IMR-90 (cell line): ENCODE data around the gene EEPD1. TPM values are rescaled to one million over a fixed set of nuclear protein-coding genes. Genes with fewer than 3 reads are reported as not detected.

Experiments used
- ATAC-seq: fragments of 200-7000 bp; cut with Tn5 transposase; 2 replicates; pipeline ENCODE4 v1.9.1; 2020; ENCODE audit warnings: low read depth, mild to moderate bottlenecking, moderate library complexity
- BruUV-seq: library from RNA; stranded (reverse); fragments of 400-500 nt; replicated peaks from 2 replicates; lab custom pipeline; 2021; lab: Mats Ljungman, UMichigan
- CTCF ChIA-PET: fragments of 300-600 bp; formaldehyde crosslinking; extraction: SDS; loops from one replicate; lab custom pipeline; 2021; ENCODE audit warnings: antibody characterized with exemption; lab: Yijun Ruan, JAX
- POLR2A ChIA-PET: fragments of 300-600 bp; sonication (Branson Sonifier 250); formaldehyde crosslinking; loops from one replicate; lab custom pipeline; 2022; ENCODE audit warnings: antibody characterized with exemption; ENCODE audit not compliant: unreplicated experiment; lab: Charles Lee
- DNase-seq: peaks from one replicate; pipeline ENCODE4 v3.0.0; 2013
- H2AFZ ChIP-seq: replicated peaks from 2 replicates; pipeline ENCODE3; 2013; ENCODE audit warnings: low read length, mild to moderate bottlenecking; ENCODE audit not compliant: poor library complexity
- H2AK5ac ChIP-seq: 2 replicates; pipeline ENCODE4 v1.6.1; 2013; ENCODE audit warnings: low read depth, low read length, inconsistent platforms
- H2AK9ac ChIP-seq: replicated peaks from 2 replicates; pipeline ENCODE3; 2013; ENCODE audit warnings: mild to moderate bottlenecking, low read depth, low read length, moderate library complexity; ENCODE audit not compliant: poor library complexity
- H2BK120ac ChIP-seq: 2 replicates; pipeline ENCODE4 v1.6.1; 2013; ENCODE audit warnings: low read depth, low read length, inconsistent platforms
- H2BK15ac ChIP-seq: 3 replicates; pipeline ENCODE4 v1.6.1; 2013; ENCODE audit warnings: low read depth, low read length, inconsistent platforms
- H2BK20ac ChIP-seq: 2 replicates; pipeline ENCODE4 v1.6.1; 2013; ENCODE audit warnings: low read depth, mild to moderate bottlenecking, inconsistent platforms, low read length, moderate library complexity
- H2BK5ac ChIP-seq: 2 replicates; pipeline ENCODE4 v1.6.1; 2013; ENCODE audit warnings: mild to moderate bottlenecking, low read depth, low read length, inconsistent platforms; ENCODE audit not compliant: poor library complexity, severe bottlenecking
- H3K14ac ChIP-seq: replicated peaks from 2 replicates; pipeline ENCODE4 v1.6.1; 2013; ENCODE audit warnings: low read depth, low read length, inconsistent platforms
- H3K18ac ChIP-seq: 2 replicates; pipeline ENCODE4 v1.6.1; 2013; ENCODE audit warnings: low read depth, low read length, control low read depth
- H3K23ac ChIP-seq: 2 replicates; pipeline ENCODE4 v1.6.1; 2013; ENCODE audit warnings: low read depth, low read length, inconsistent platforms
- H3K27ac ChIP-seq: 2 replicates; pipeline ENCODE4 v1.5.1; 2013; ENCODE audit warnings: mild to moderate bottlenecking, control low read depth, low read length; ENCODE audit not compliant: insufficient read depth
- H3K27me3 ChIP-seq: 2 replicates; pipeline ENCODE4 v1.6.1; 2013; ENCODE audit warnings: low read length; ENCODE audit not compliant: control insufficient read depth, insufficient read depth
- H3K36me3 ChIP-seq: 2 replicates; pipeline ENCODE4 v1.6.1; 2013; ENCODE audit warnings: low read length, mixed read lengths; ENCODE audit not compliant: control insufficient read depth, insufficient read depth
- H3K4ac ChIP-seq: 2 replicates; pipeline ENCODE4 v1.6.1; 2013; ENCODE audit warnings: low read depth, low read length, inconsistent platforms
- H3K4me1 ChIP-seq: 2 replicates; pipeline ENCODE4 v1.6.1; 2013; ENCODE audit warnings: low read length, mixed read lengths; ENCODE audit not compliant: control insufficient read depth, insufficient read depth
- H3K4me2 ChIP-seq: 2 replicates; pipeline ENCODE4 v1.6.1; 2013; ENCODE audit warnings: low read depth, mild to moderate bottlenecking, control low read depth, low read length, moderate library complexity
- H3K4me3 ChIP-seq: 2 replicates; pipeline ENCODE4 v1.5.1; 2013; ENCODE audit warnings: low read depth, mild to moderate bottlenecking, control low read depth, low read length, moderate library complexity; ENCODE audit not compliant: insufficient read depth
- H3K56ac ChIP-seq: 2 replicates; pipeline ENCODE4 v1.6.1; 2013; ENCODE audit warnings: low read length, inconsistent platforms; ENCODE audit not compliant: insufficient read depth; ENCODE audit errors: extremely low read depth
- H3K79me1 ChIP-seq, 2 experiments: 2 replicates each; pipeline ENCODE4 v1.6.1; 2013; ENCODE audit warnings: low read length in 2 of 2, inconsistent platforms in 1 of 2, low read depth in 1 of 2
- H3K9ac ChIP-seq: 2 replicates; pipeline ENCODE4 v1.6.1; 2013; ENCODE audit warnings: low read depth, low read length, control low read depth
- H3K9me1 ChIP-seq: 2 replicates; pipeline ENCODE4 v1.6.1; 2013; ENCODE audit warnings: low read length, inconsistent platforms; ENCODE audit not compliant: insufficient read depth
- H3K9me3 ChIP-seq: 2 replicates; pipeline ENCODE4 v1.6.1; 2013; ENCODE audit warnings: low read length; ENCODE audit not compliant: control insufficient read depth, insufficient read depth
- H4K20me1 ChIP-seq: 2 replicates; pipeline ENCODE4 v1.6.1; 2013; ENCODE audit warnings: low read length, inconsistent platforms; ENCODE audit not compliant: insufficient read depth
- H4K5ac ChIP-seq: 2 replicates; pipeline ENCODE4 v1.6.1; 2013; ENCODE audit warnings: mild to moderate bottlenecking, low read depth, low read length, control low read depth
- H4K8ac ChIP-seq, 2 experiments: 2 replicates each; pipeline ENCODE4 v1.6.1; 2013; ENCODE audit warnings: low read depth in 2 of 2, low read length in 2 of 2, control low read depth in 1 of 2, inconsistent platforms in 1 of 2
- H4K91ac ChIP-seq: 2 replicates; pipeline ENCODE4 v1.6.1; 2013; ENCODE audit warnings: low read depth, low read length, inconsistent platforms; ENCODE audit not compliant: insufficient read depth
- BHLHE40 ChIP-seq: fragments of 150-350 bp; IDR thresholded peaks from 2 replicates; pipeline ENCODE4 v1.6.1; 2016; ENCODE audit warnings: mild to moderate bottlenecking, low read depth, low read length
- CEBPB ChIP-seq: IDR thresholded peaks from 2 replicates; pipeline ENCODE4 v1.6.1; 2012; ENCODE audit warnings: low read depth, low read length, improper control_type of control experiment
- FOS ChIP-seq: fragments of 150-350 bp; IDR thresholded peaks from 2 replicates; pipeline ENCODE4 v1.6.1; 2016; ENCODE audit warnings: low read depth, low read length
- MAFK ChIP-seq: IDR thresholded peaks from 2 replicates; pipeline ENCODE4 v1.6.1; 2012; ENCODE audit warnings: low read depth, low read length, improper control_type of control experiment
- MAZ ChIP-seq: IDR thresholded peaks from 2 replicates; pipeline ENCODE4 v1.6.1; 2012; ENCODE audit warnings: low read depth, mild to moderate bottlenecking, low read length, improper control_type of control experiment, moderate library complexity, borderline replicate concordance
- NFE2L2 ChIP-seq: fragments of 150-350 bp; IDR thresholded peaks from 2 replicates; pipeline ENCODE4 v1.6.1; 2016; ENCODE audit warnings: low read depth, mild to moderate bottlenecking, low read length
- RAD21 ChIP-seq: IDR thresholded peaks from 2 replicates; pipeline ENCODE4 v1.6.1; 2012; ENCODE audit warnings: low read length, improper control_type of control experiment
- RCOR1 ChIP-seq: IDR thresholded peaks from 2 replicates; pipeline ENCODE4 v1.6.1; 2012; ENCODE audit warnings: mild to moderate bottlenecking, low read length, improper control_type of control experiment; ENCODE audit not compliant: insufficient replicate concordance
- RFX5 ChIP-seq: IDR thresholded peaks from 2 replicates; pipeline ENCODE4 v1.8.0; 2012; ENCODE audit warnings: low read depth, mild to moderate bottlenecking, low read length, moderate library complexity
- USF2 ChIP-seq: fragments of 150-350 bp; IDR thresholded peaks from 2 replicates; pipeline ENCODE4 v1.6.1; 2017; ENCODE audit warnings: mild to moderate bottlenecking, antibody characterized with exemption, low read length, low read depth
- WGBS, 2 experiments: methylation state at CpG; one replicate each; pipeline versions ENCODE4 v1.1.5 to v1.1.7; 2013; ENCODE audit warnings: missing lambda C conversion rate in 2 of 2; ENCODE audit not compliant: insufficient read length in 1 of 2; ENCODE audit errors: extremely low coverage in 2 of 2; 5-methylcytosine and 5-hydroxymethylcytosine counted together
- dilution Hi-C: fragments of 300-500 bp; cut with HindIII; formaldehyde crosslinking; loops from one replicate; pipeline ENCODE4 v1.14.3; 2018; ENCODE audit warnings: low sequenced_read_pairs; ENCODE audit not compliant: unreplicated experiment
- in situ Hi-C: fragments of 300-500 bp; cut with MboI; formaldehyde crosslinking; loops from 3 replicates; pipeline ENCODE4 v1.14.3; 2019; ENCODE audit warnings: low sequenced_read_pairs, inconsistent platforms, mixed read lengths
- intact Hi-C: fragments of 100-400 bp; cut with micrococcal nuclease; formaldehyde crosslinking; loops from 2 replicates; pipeline ENCODE4 v1.10.0; 2022
- polyA plus RNA-seq, 3 experiments: library from polyadenylated mRNA; depleted of rRNA; stranded (reverse); fragments of >200 nt; gene quantifications; 2 replicates each; pipeline ENCODE4 v1.2.3, GENCODE V29; 2012; ENCODE audit warnings: low replicate concordance in 1 of 3
- total RNA-seq: library from RNA; depleted of rRNA; stranded (reverse); fragments of >200 nt; gene quantifications from 2 replicates; pipeline ENCODE4 v1.2.3, GENCODE V29; 2012
- TF ChIP-seq, protein P1 (sequence below): fragments of 150-350 bp; IDR thresholded peaks from 2 replicates; pipeline ENCODE4 v1.6.1; 2016; ENCODE audit warnings: low read depth, mild to moderate bottlenecking, low read length, moderate library complexity, borderline replicate concordance
- TF ChIP-seq, protein P2 (sequence below): conservative IDR thresholded peaks from 2 replicates; pipeline ENCODE4 v1.5.1; 2012; ENCODE audit warnings: mild to moderate bottlenecking, low read depth, low read length, improper control_type of control experiment

EEPD1 gene
- total and polyA plus RNA-seq, 2 of the 4 experiments (the other 2 are of a cell fraction) = 7.3 to 15.2 TPM

GRCh38 chr7:36215457-36215765, 62.4 kb downstream of the EEPD1 start:
- H3K4me3 ChIP-seq = no peak overlapping the region
- dilution Hi-C loops (no loop called here), intact Hi-C loops (no loop called here), in situ Hi-C loops (no loop called here)
- no peaks in the 10 kb centered on the region for H3K36me3 ChIP-seq
- H2BK5ac ChIP-seq = no peak overlapping the region
- H2AK9ac ChIP-seq = no peak overlapping the region
- H2BK15ac ChIP-seq = peak overlapping the region; percentile 28; the same call in 1 of the 3 replicates
- H3K9ac ChIP-seq = no peak overlapping the region
- TF ChIP-seq MAFK = no peak
- no peak for TF ChIP-seq RCOR1
- no peak for TF ChIP-seq CEBPB
- TF ChIP-seq MAZ = no peak
- TF ChIP-seq, protein P1, sequence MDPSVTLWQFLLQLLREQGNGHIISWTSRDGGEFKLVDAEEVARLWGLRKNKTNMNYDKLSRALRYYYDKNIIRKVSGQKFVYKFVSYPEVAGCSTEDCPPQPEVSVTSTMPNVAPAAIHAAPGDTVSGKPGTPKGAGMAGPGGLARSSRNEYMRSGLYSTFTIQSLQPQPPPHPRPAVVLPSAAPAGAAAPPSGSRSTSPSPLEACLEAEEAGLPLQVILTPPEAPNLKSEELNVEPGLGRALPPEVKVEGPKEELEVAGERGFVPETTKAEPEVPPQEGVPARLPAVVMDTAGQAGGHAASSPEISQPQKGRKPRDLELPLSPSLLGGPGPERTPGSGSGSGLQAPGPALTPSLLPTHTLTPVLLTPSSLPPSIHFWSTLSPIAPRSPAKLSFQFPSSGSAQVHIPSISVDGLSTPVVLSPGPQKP = no peak
- TF ChIP-seq RFX5 = no peak
- TF ChIP-seq RAD21 = no peak
- no peak for TF ChIP-seq NFE2L2
- TF ChIP-seq FOS = no peak
- TF ChIP-seq BHLHE40 = no peak
- no peak for TF ChIP-seq USF2
- TF ChIP-seq, protein P2, sequence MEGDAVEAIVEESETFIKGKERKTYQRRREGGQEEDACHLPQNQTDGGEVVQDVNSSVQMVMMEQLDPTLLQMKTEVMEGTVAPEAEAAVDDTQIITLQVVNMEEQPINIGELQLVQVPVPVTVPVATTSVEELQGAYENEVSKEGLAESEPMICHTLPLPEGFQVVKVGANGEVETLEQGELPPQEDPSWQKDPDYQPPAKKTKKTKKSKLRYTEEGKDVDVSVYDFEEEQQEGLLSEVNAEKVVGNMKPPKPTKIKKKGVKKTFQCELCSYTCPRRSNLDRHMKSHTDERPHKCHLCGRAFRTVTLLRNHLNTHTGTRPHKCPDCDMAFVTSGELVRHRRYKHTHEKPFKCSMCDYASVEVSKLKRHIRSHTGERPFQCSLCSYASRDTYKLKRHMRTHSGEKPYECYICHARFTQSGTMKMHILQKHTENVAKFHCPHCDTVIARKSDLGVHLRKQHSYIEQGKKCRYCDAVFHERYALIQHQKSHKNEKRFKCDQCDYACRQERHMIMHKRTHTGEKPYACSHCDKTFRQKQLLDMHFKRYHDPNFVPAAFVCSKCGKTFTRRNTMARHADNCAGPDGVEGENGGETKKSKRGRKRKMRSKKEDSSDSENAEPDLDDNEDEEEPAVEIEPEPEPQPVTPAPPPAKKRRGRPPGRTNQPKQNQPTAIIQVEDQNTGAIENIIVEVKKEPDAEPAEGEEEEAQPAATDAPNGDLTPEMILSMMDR = no peak
- H2AK5ac ChIP-seq = peak overlapping the region; percentile 20; the same call in 1 of the 2 replicates
- H3K4me1 ChIP-seq = peaks cover 26% of the 10 kb centered on the region
- CTCF ChIA-PET = no interaction called here
- H3K14ac ChIP-seq = peak overlapping the region; percentile 39; the same call in 1 of the 2 replicates
- H3K79me1 ChIP-seq = peaks cover 16 to 46% of the 10 kb centered on the region in 2 experiments
- H3K9me1 ChIP-seq = peaks cover 14% of the 10 kb centered on the region
- no TSS peak for BruUV-seq
- peak overlapping the region; percentile 48; the same call in 1 of the 2 replicates for H2BK20ac ChIP-seq
- POLR2A ChIA-PET = no interaction called here
- H4K5ac ChIP-seq = peak overlapping the region; percentile 61; the same call in 1 of the 2 replicates
- H4K91ac ChIP-seq = no peak overlapping the region; the same call in 1 of the 2 replicates
- no peaks in the 10 kb centered on the region for H4K20me1 ChIP-seq
- DNase-seq (no peak), ATAC-seq (peak; percentile 8; the same call in 1 of the 2 replicates)
- H3K23ac ChIP-seq = peak overlapping the region; percentile 19; the same call in 1 of the 2 replicates
- H3K27me3 ChIP-seq = no peaks in the 10 kb centered on the region
- no CpG with 5 or more reads among the region's 2 CpGs for WGBS, 2 experiments
- peak overlapping the region in 1 of 2 experiments; percentile 39; a peak in 1 of 4 replicates for H4K8ac ChIP-seq
- 0 out of 2 replicates have a peak overlapping the region, but pooled peaks have one; percentile 27 for H3K18ac ChIP-seq
- H3K4ac ChIP-seq = peak overlapping the region; percentile 23
- no peak overlapping the region for H3K56ac ChIP-seq
- H3K9me3 ChIP-seq = no peaks in the 10 kb centered on the region
- no peak overlapping the region for H3K4me2 ChIP-seq
- no peak overlapping the region for H2AFZ ChIP-seq
- H2BK120ac ChIP-seq = 0 out of 2 replicates have a peak overlapping the region, but pooled peaks have one; percentile 29
- no peak overlapping the region for H3K27ac ChIP-seq
